Measurements from ENCODE around the gene UROC1.

UROC1 gene

DNA sequence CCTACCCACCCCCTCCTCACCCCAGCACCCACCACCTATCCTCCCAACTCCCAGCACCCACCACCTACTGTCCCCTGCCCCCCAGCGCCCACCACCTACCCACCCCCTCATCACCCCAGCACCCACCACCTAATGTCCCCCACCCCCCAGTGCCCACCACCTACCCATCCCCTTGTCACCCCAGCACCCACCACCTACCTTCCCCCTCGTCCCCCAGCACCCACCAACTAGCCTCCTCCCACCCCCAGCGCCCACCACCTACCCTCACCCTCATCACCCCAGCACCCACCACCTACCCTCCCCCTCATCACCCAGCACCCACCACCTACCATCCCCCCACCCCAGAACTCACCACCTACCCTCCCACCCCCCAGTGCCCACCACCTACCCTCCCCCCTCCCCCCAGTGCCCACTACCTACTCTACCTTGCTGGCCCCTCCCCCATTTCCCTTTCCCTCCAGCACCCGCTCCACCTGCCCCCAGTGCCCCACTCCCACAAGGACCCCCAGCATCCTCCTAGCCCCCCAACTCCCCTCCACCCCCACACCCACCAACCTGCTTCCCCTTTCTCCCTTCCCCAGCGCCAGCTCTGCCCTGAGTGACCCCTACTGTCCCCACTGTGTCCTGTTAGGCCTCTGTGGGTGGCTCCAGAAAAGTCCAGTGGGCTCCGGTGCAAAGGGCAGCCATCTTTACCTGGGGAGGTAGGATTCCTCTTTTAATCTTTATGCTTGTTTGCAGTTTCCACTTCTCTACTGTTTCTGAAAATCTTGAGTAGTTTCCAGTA lies 1.2 kb downstream of the UROC1 start:
- no peak for DNase-seq

DNA sequence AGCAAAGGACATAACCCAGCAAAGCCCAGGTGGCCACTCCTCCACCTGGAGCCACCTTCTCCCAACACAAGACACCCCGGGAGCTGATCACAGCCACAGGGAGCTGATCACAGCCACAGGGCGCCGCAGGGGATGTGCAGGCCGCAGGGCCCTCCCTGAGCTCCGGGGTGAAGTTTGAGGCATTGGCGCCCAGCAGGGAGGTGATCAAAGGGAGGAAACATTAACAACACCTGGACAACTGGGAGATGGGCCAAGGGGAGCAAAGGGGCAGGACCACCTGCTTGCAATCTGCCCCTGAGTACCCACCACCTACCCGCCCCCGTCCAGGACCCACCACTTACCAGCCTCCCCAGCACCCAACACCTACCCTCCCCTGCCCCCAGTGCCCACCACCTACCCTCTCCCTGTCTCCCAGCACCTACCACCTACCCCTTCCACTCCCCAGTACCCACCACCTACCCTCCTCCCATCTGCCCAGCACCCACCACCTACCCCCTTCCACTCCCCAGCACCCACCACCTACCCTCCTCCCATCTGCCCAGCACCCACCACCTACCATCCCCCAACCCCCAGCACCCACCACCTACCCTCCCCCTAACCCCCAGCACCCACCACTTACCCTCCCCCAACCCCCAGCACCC lies 2.4 kb downstream of the UROC1 start:
- no peak for DNase-seq

DNA sequence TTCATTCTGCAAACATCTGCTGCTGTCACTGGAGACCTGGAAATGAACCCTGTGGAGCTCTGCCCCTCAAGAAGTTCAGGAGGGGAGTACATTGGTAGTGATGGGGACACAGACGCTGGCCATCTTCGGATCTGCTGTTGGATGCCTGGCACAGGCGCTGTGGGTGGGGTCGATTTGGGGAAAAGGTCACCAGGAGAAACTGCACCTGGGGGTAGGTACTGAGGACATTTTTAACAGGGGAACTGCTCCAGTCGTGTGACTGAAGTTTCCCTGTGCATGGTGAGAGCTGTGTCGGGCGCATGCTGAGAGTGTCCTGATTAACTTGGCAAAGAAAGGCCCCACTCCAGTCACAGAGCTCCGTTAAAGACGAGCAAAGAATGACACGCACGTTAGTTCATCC lies 3.4 kb downstream of the UROC1 start:
- DNase-seq = no peak

GRCh38 chr3:126512916-126513650 lies 4.5 kb downstream of the UROC1 start:
- DNase-seq = no peak

GRCh38 chr3:126512026-126512425 lies 5.5 kb downstream of the UROC1 start:
- DNase-seq = no peak

- DNase-seq = no peak
Observed at GRCh38 chr3:126511291-126511690, 6.3 kb downstream of the UROC1 start.

DNA sequence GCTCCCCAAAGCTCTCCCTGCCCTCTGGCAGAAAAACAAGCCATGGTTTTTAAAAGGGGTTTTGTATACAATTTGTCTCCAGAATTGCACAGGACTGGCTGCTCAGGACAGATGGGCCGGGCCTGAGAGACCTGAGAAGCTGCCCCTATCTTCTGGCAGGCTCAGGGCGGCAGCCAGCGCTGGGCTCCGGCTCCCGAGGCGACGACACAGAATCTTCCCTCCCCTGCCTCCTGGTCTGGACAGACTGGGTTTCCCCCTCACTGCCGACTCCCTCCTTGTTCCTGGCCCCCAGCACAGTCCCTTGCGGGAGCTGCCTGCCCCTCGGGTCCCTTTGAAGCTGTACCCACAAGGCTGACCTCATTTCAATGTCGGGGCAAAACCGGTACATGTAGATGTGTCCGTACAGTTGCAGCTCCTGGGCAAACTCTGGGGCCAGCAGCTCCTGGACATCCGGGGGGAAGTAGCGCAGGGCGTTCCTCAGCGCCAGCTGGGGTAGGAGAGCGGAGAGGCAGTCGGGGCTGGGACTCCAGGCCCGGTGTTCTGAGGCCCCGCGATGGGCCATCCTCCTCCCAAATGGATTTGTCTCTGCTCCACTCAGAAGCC lies 7.2 kb downstream of the UROC1 start:
- no peak for DNase-seq

DNA sequence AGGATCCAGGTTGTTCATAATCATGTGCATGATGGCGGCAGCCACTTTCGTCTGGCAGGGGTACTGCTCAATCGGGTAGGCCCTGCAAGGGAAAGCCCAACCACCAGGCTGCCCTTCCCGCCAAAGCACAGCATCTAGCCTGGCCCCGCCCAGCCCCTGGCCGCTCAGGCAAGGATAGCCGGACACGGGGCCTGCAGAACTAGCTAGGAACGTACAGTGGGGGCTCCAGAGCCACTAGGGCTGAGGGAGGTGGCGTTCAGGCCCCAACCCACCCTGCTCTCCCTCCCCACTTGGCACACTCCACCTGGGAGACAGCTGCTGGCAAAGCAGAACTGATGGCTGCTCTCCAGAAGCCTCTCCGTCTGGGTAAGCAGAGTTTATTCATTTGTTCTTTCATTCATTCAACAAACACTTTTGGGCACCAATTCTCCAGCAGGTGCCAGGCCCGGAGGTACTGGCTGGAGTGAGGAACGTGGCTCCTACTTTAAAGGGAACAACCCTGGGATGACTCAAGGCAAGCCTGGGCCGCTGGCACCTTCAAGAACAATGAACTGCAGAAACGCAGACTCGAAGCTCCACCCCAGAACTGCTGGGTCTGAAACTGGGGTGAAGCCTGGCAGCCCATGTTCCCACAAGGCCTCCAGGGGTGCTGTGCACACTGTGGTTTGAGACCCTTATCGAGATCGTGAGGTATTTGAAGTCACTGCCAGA lies 7.8 kb downstream of the UROC1 start:
- no peak for DNase-seq

- DNase-seq = no peak
Observed at GRCh38 chr3:126508564-126508964, 9.0 kb downstream of the UROC1 start.

GRCh38 chr3:126507886-126508285 lies 9.7 kb downstream of the UROC1 start:
- no peak for DNase-seq

- DNase-seq = no peak
Observed at GRCh38 chr3:126503701-126504100, 13.9 kb downstream of the UROC1 start.

GRCh38 chr3:126502656-126503055 lies 14.9 kb downstream of the UROC1 start:
- DNase-seq = no peak

GRCh38 chr3:126501736-126502135 lies 15.8 kb downstream of the UROC1 start:
- no peak for DNase-seq

DNA sequence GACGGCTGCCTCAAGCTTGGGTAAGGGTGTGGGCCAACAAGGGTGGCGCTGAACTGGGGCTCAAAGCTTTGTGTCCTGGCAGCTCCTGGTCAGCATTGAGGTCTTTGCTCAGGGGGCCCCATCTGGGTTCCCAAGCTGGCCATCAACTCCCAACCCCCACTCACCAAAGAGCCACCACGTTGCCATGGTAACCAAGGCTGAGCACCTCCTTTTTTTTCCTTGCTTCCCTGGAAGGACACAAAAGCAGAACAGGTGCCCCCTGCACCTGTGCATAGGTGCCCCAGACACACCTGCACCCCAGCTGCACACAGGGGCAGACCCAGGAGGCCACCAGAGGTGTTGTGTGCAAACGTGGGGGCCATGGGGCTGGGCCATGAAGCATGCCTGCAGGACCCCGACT lies 16.5 kb downstream of the UROC1 start:
- no peak for DNase-seq

GRCh38 chr3:126500016-126500415 lies 17.6 kb downstream of the UROC1 start:
- no peak for DNase-seq

DNA sequence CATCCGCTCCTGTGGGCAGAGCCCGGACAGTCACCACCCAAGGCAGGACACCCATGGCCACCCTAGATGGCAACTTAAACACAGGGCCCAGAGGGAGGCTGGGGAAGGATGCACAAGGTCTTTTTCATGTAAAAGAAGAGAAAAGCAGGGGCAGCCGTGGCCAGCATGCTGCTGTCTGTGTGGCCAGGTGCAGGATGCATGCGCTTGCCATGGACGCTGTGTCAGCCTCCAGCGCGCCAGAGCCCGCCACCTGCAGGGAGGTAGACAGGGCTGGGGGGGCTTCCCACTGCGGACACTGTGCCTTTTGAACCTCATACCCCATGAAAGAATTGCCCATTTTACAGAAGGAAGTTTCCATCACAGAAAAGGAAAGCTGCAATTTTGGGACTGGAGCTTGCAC lies 18.2 kb downstream of the UROC1 start:
- no peak for DNase-seq

GRCh38 chr3:126498929-126499328 lies 18.6 kb downstream of the UROC1 start:
- DNase-seq = no peak

DNA sequence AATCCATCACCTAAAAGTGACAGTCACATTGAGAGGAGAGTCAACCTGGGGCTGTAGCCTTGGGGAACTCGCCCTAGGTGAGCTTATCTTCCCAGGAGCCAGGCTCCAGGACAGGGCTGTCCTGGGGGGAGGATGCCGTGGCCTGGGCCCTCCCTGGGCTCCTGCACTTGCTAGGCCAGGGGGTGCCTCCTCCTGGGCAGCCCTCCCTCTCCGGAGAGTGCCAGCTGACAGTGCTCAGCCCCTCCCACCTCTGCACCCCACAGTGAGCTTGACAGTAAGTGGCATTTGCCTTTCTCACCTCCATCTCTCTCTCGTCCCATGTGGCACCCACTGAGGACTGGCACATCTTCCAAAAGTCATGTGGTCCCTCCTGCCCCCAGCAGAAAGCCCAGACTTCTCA lies 19.1 kb downstream of the UROC1 start:
- DNase-seq = no peak

DNA sequence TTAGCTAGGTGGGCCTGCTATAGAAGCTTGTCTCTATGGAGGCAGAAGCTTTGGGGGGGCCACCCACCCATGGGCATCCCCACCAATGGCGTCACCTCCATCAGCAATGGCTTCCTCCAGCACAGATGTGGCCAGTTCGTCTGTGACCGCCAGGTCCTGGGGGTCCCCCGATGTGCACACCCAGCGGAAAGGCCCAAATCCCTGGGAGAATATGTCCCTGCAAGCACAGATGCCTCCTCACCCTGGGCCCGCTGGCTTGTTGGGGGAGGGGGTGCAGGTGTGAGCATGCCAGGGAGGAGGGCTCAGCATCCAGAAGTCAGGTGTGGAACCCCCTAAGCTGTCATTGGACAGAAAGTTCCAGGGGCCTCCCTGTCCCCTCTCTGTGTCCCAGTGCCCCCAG lies 19.6 kb downstream of the UROC1 start:
- DNase-seq = no peak

GRCh38 chr3:126496894-126497850 lies 20.4 kb downstream of the UROC1 start:
- no peak for DNase-seq

DNA sequence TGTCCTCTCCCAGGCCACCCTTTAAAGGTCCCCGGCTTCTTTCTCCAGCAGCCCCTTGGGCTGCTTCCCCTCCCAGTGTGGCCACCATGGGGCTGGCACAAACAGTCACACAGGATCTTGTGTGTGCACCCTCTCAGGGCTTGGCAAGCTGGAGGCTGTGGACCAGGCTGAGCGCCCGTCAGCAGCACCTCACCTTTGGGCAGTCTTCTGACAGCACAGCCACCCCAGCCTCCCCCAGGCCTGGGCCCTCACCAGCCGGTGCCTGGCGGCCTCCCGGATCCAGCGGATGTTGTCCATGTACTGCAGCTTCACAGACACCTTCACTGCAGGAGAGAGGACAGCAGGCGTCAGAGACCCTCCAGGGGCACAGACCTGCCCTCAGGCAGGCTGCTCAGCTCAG lies 21.8 kb downstream of the UROC1 start:
- no peak for DNase-seq

- no peak for DNase-seq
Observed at GRCh38 chr3:126494970-126495230, 22.7 kb downstream of the UROC1 start.

All from NCI-H187 treated with DMSO at 0.1 percent for 48 hours (cell line).